NCI-H2196 treated with DMSO at 0.1 percent for 48 hours (cell line): ENCODE measurements around the gene HSPB7.
"Not testable (repeated sequence)": the region's sequence is repeated elsewhere in the genome, so short reads cannot be mapped to it uniquely, and the experiment has no call there.

ENCODE experiments used
- DNase-seq: peaks from one replicate; lab custom pipeline; 2025; ENCODE audit not compliant: unreplicated experiment; lab: John Stamatoyannopoulos, UW

HSPB7 gene

GRCh38 chr1:16009030-16009460, 8.8 kb downstream of the HSPB7 start:
- peak; percentile 57 for DNase-seq

- DNase-seq: no peak
Observed at GRCh38 chr1:16007671-16008341, 10.0 kb downstream of the HSPB7 start.

- DNase-seq: no peak
Observed at GRCh38 chr1:16006552-16007485, 11.0 kb downstream of the HSPB7 start.

- DNase-seq: no peak
Observed at GRCh38 chr1:16006010-16006409, 11.8 kb downstream of the HSPB7 start.

- no peak for DNase-seq
Observed at GRCh38 chr1:16005597-16005996, 12.2 kb downstream of the HSPB7 start.

- DNase-seq: not testable (repeated sequence)
Observed at GRCh38 chr1:16001274-16001673, 16.6 kb downstream of the HSPB7 start.

- DNase-seq: no peak
Observed at GRCh38 chr1:15998929-15999328, 18.9 kb downstream of the HSPB7 start.

GRCh38 chr1:15997637-15998280, 20.1 kb downstream of the HSPB7 start:
- no peak for DNase-seq

GRCh38 chr1:15997076-15997585, 20.7 kb downstream of the HSPB7 start:
- DNase-seq: no peak

GRCh38 chr1:15994590-15995351, 23.1 kb downstream of the HSPB7 start:
- peak; percentile 45 for DNase-seq

- no peak for DNase-seq
Observed at GRCh38 chr1:15994081-15994480, 23.8 kb downstream of the HSPB7 start.

GRCh38 chr1:15993666-15994065, 24.2 kb downstream of the HSPB7 start:
- DNase-seq: no peak

GRCh38 chr1:15992582-15993500, 25.0 kb downstream of the HSPB7 start:
- DNase-seq: no peak

GRCh38 chr1:15992187-15992553, 25.7 kb downstream of the HSPB7 start:
- DNase-seq: no peak

- DNase-seq: no peak
Observed at GRCh38 chr1:15991427-15992186, 26.2 kb downstream of the HSPB7 start.

- DNase-seq: no peak
Observed at GRCh38 chr1:15989776-15990175, 28.1 kb downstream of the HSPB7 start.

GRCh38 chr1:15988856-15989736, 28.7 kb downstream of the HSPB7 start:
- no peak for DNase-seq
